Colonic mucosa (tissue), 4 donors: Measurements from ENCODE around the gene LRRC51. TPM values are rescaled to one million over a fixed set of nuclear protein-coding genes. Genes with fewer than 3 reads are reported as not detected.

ENCODE experiments used
- DNase-seq: peaks from one replicate; pipeline ENCODE4 v3.0.0-alpha.2; 2020
- H3K27ac ChIP-seq: fragments of 200-600 bp; one replicate; pipeline ENCODE4 v1.8.0; 2021
- H3K27me3 ChIP-seq: fragments of 200-600 bp; one replicate; pipeline ENCODE4 v1.8.0; 2021
- H3K36me3 ChIP-seq: fragments of 200-600 bp; one replicate; pipeline ENCODE4 v1.8.0; 2021
- H3K4me1 ChIP-seq: fragments of 200-600 bp; one replicate; pipeline ENCODE4 v1.8.0; 2021; ENCODE audit warnings: mild to moderate bottlenecking
- H3K4me3 ChIP-seq: fragments of 200-600 bp; one replicate; pipeline ENCODE4 v1.8.0; 2021
- H3K9ac ChIP-seq, 2 donors: one replicate each; pipeline ENCODE4 v1.7.0; 2013; ENCODE audit warnings: control low read depth in 2 of 2, low read depth in 2 of 2, low read length in 2 of 2
- H3K9me3 ChIP-seq: fragments of 200-600 bp; one replicate; pipeline ENCODE4 v1.8.0; 2021
- CTCF ChIP-seq: fragments of 200-600 bp; IDR thresholded peaks from one replicate; pipeline ENCODE4 v1.8.0; 2022; ENCODE audit warnings: antibody characterized with exemption, mild to moderate bottlenecking
- intact Hi-C: fragments of 100-400 bp; cut with DNase I; formaldehyde crosslinking; loops from one replicate; pipeline ENCODE4 v1.14.1; 2022
- total RNA-seq, 2 donors: library from RNA; stranded (reverse); fragmentation: NEBNext Ultra II Directional in 1 of 2; extraction: Animal tissue kit (Norgen Biotek cat#: 25700) in 1 of 2; gene quantifications; one replicate each; pipeline ENCODE4 v1.2.1, GENCODE V29; 2021
- donor health status: healthy.
- donor health status: DM: no; HTN: no; CAD: no.
- donor health status: DM: no; HTN: no; CAD: no.

Gene LRRC51
- total RNA-seq, 2 donors from 2014 or later, result 6.2 to 10.9 TPM

GRCh38 chr11:72042064-72042745, 38.4 kb upstream of the LRRC51 start:
- Histone ChIP-seq H3K27ac (peak overlapping the region; percentile 99), H3K36me3 (no peaks in the 10 kb centered on the region), H3K4me3 (peak overlapping the region; percentile 37), H3K9ac (peak overlapping the region; percentile 85 to 97), H3K4me1 (peaks cover 18% of the 10 kb centered on the region), H3K9me3 (no peaks in the 10 kb centered on the region), H3K27me3 (no peaks in the 10 kb centered on the region)
- no peak for TF ChIP-seq CTCF
- intact Hi-C loops, result no loop called here
- DNase-seq, result no peak

GRCh38 chr11:72045849-72046248, 34.8 kb upstream of the LRRC51 start:
- no peak overlapping the region for H3K27ac ChIP-seq

GRCh38 chr11:72048766-72049460, 31.7 kb upstream of the LRRC51 start:
- H3K36me3 ChIP-seq, result no peaks in the 10 kb centered on the region
- H3K4me1 ChIP-seq, result no peaks in the 10 kb centered on the region
- TF ChIP-seq CTCF, result no peak
- H3K9ac ChIP-seq, result peak overlapping the region in 1 of 2 donors; percentile 40
- no peaks in the 10 kb centered on the region for H3K27me3 ChIP-seq
- intact Hi-C loops, result no loop called here
- H3K9me3 ChIP-seq, result no peaks in the 10 kb centered on the region
- H3K4me3 ChIP-seq, result no peak overlapping the region
- DNase-seq, result no peak
- H3K27ac ChIP-seq, result no peak overlapping the region

More at GRCh38 chr11:72045849-72046248, 34.8 kb upstream of the LRRC51 start:
- Histone ChIP-seq H3K36me3 (no peaks in the 10 kb centered on the region), H3K4me3 (no peak overlapping the region), H3K9ac (no peak overlapping the region), H3K27me3 (no peaks in the 10 kb centered on the region), H3K4me1 (peaks cover 6% of the 10 kb centered on the region), H3K9me3 (no peaks in the 10 kb centered on the region)
- intact Hi-C loops, result no loop called here
- TF ChIP-seq CTCF, result no peak
- no peak for DNase-seq

GRCh38 chr11:72058416-72059034, 22.1 kb upstream of the LRRC51 start:
- no peaks in the 10 kb centered on the region for H3K9me3 ChIP-seq
- intact Hi-C loops, result no loop called here
- H3K4me3 ChIP-seq, result no peak overlapping the region
- H3K4me1 ChIP-seq, result no peaks in the 10 kb centered on the region
- no peak overlapping the region for H3K27ac ChIP-seq
- no peak for DNase-seq
- no peak for TF ChIP-seq CTCF
- H3K27me3 ChIP-seq, result no peaks in the 10 kb centered on the region
- H3K9ac ChIP-seq, result no peak overlapping the region
- no peaks in the 10 kb centered on the region for H3K36me3 ChIP-seq

GRCh38 chr11:72061739-72062396, 18.8 kb upstream of the LRRC51 start:
- Histone ChIP-seq H3K27me3 (no peaks in the 10 kb centered on the region), H3K4me1 (no peaks in the 10 kb centered on the region), H3K4me3 (no peak overlapping the region), H3K9ac (no peak overlapping the region), H3K36me3 (no peaks in the 10 kb centered on the region), H3K9me3 (no peaks in the 10 kb centered on the region), H3K27ac (no peak overlapping the region)
- TF ChIP-seq CTCF, result no peak
- no peak for DNase-seq
- intact Hi-C loops, result no loop called here
